Activated CD4-positive, CD25-positive, alpha-beta regulatory T cell treated with anti-CD3 and anti-CD28 coated beads, Interleukin-2, amount 50 U/mL, for 24 hours (primary cell): ENCODE data around the gene C20orf202.

ENCODE experiments used
- ATAC-seq, 2 donors: fragments of 150-1000 bp; cut with Tn5 transposase; one replicate each; pipeline ENCODE4 v1.10.0; 2021; ENCODE audit warnings: mild to moderate bottlenecking in 1 of 2, moderate library complexity in 1 of 2

C20orf202 gene

DNA sequence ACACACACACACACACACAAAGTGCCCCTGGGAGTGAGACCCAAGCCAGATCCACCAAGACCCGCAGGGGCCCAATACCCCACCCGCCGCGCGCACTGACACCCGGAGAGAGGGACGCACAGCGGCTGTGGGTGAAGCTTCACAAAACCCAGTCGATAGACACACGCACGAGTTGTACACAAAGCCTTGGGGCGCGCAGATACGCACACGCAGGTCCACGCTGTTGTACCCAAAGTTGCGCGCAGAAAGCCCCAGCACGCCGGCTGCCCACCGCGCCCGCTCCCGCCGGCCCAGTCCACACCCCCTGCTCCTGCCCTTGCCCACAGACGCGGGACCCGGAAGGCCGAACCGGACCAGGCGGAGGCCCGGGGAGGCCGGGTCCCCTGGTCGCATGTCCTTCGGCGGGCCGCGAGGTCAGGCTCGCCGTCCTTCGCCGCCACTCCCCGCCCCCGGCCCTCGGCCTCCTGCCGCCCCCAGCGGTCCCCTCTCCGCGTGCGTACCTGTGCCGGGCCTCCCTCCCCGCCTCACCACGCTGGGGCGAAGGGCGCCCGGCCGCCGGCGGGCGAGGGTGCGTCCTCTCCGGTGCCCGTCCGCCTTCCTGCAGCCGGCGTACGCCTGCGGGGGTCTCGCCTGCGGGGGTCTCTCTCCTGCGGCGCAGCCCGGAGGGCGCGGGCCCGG is 18.5 kb upstream of the C20orf202 start, which contains the start of gene TMEM74B:
TMEM74B (minus strand) TSS at position 344 of the 678 bp plus-strand sequence. CDS start 1,180 bp downstream, outside the sequence.
- ATAC-seq, result no peak

DNA sequence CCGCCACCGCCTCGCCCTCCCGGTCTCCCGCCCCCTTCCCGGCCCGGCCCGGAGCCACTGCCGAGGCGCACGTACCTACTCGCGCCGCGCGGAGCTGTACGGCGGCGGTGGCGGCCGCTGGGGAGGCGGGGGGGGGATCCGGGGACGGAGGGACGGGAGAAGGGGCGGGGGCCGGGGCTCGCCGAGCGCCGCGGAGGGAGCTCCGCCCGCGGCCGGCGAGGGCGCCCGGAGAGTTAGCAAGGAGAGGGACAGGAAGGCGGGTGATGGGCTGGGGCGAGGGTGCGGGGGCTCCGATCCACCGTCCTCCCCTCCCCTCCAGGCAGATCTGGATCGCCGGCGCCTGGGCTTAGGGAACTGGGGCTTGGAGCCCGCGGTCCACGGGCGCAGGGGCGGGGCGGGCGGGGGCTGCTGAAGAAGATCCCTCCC is 17.9 kb upstream of the C20orf202 start:
- no peak for ATAC-seq

DNA sequence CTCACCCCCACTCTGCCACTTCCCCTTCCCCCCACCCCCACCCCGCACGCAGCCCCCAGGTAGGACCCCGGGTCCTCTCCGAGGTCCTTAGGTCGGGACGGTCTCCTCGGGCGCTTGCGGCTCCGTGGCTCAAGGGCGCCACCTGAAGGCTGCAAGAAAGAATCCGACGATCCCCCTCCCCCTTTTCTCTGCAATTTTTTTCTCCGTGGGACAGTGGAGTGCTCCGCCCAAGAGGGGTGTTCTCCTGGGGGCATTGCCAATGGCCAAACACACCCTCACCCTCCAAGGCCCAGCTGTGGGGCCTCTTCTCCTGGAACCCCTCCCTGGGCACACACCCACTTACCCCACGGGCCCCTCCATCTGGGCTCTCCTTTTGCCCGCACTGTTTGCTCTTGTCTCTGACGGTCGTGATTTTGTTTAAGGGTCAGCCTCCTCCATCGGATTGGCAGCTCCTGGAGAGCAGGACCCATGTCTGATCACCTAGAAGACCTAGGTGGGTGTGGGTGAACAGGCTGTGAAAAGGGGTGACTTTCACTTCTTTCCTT is 17.4 kb upstream of the C20orf202 start:
- peak; percentile 33 to 42 for ATAC-seq

DNA sequence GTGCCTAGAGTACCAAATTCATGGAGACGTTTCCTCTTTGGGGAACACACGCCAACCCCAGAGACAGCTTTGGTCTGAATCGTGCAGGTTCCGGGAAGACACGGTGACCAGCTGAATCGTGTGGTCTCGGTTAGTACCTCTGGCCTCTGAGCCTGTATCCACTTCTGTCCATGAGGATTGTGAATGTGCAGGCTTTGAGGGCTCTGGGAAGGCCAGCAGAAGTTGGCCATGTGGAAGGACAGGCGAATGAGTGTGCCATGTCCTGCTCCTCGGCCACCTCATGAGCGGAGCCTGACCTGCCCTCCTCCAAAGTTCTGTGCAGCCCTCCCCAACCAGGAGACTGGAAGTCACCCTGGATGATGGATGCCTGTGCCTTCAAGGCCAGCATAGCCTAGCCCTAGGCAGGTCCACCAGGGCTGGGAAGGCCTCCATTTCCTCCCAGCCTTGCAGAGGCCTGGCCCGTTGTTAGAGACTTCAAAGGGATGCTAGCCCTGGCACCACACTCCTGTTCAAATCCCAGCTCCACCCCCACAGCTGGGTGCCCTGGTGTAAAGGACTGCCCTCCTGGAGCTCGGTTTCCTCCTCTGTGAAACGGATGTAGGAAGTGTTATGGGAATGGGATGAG is 16.8 kb upstream of the C20orf202 start:
- ATAC-seq, result no peak

DNA sequence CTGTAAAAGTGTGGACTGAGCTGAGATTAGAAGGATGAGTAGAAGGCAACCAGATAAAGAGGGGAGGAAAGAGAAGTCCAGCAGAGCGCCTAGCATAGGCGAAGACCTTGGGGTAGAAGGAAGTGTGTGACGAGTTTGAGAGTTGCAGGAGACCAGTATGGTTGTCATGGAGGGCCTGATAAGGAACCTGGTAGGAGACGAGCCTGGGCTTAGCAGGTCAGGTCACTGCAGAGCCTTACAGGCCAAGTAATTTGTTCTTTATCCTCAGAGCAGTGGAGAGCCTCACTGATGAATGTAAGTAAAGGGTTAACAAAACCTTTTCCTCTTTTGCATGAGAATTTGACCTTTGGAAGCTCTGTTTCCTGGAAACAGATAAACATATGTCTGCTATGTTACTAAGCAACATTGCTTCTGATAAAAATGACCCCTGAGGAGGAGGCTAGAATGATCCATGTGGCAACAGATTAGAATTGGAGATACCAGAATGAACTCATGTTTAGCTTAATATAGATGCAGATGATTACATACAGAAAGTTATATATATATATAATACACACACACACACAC is 15.6 kb upstream of the C20orf202 start:
- ATAC-seq, result no peak

DNA sequence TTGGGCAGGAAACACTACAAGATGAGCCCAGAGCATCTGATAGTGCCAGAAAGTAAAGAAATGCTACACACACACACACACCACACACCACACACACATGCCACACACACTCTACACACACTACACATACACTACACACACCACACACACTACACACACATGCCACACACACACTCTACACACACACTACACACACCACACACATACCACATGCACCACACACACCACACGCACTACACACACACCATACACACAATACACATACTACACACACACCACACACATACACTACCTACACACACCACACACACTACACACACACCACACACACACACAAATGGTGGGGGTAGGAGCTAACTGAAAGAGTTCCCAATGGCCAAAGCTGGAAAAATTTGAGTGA is 14.9 kb upstream of the C20orf202 start:
- no peak for ATAC-seq

DNA sequence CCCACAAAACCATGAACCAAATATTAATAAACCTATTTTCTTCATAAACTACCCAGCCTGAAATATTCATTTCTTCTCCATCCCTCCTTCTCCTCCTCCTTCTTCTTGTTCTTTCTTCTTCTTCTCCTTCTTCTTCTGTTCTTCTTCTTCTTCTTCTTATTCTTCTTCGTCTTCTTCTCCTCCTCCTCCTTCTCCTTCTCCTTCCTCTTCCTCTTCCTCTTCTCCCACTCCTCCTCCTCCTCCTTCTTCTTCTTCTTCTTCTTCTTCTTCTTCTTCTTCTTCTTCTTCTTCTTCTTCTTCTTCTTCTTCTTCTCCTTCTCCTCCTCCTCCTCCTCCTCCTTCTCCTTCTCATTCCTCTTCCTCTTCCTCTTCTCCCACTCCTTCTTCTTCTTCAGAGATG is 13.4 kb upstream of the C20orf202 start:
- no peak for ATAC-seq

DNA sequence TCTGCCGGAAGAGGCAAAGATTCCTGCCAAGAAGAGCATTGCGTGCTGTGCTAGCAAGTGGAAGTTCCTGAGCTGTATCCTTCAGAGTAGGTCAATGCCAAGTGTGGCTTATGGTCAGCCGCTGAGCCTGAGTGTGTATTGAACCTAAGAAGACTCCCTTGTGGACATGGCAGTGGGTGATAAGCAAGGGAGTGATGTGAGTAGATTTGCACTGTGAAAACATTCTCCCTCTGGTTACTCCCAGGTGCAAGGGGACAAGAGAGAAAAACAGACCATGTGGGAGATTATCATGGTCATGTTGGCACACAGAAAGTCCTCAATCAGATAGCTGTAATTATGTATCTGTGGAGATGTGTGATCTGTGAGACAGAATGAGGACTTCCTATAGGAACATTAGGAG is 12.4 kb upstream of the C20orf202 start:
- no peak for ATAC-seq

DNA sequence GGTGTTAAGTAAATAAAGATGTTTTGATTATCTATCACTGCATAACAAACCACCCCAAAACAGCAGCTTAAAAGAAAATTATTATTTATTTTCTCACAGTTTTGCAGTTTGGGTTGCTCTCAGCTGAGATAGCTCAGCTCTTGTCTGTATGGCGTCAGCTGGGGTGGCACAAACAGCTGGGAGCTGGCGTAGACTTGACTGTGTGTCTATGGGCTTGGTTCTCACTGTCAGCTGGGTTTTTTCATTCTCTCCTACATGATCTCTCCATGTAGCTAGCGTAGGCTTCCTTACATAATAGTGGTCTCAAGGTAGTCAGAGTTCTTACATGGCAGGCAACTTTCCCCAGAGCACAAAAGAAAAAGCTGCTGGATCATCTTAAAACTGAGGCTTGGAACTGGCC is 12.0 kb upstream of the C20orf202 start:
- no peak for ATAC-seq

DNA sequence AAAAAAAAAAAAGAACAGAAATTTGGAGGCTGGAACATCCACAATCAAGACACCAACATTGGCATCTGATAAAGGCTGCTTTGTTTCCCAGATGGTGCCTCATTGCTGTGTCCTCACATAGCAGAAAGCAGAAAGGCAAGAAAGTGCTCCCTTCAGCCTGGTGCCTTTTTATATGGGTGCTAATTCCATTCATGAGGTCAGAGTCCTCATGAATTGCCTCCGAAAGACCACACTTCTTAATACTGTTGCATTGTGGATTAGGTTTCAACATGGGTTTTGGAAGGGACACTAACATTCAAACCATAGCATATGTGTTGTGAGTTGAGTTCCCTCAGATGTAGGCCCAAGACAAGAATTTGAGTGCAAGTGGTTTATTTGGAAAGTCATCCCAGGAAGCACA is 8.0 kb upstream of the C20orf202 start:
- no peak for ATAC-seq

DNA sequence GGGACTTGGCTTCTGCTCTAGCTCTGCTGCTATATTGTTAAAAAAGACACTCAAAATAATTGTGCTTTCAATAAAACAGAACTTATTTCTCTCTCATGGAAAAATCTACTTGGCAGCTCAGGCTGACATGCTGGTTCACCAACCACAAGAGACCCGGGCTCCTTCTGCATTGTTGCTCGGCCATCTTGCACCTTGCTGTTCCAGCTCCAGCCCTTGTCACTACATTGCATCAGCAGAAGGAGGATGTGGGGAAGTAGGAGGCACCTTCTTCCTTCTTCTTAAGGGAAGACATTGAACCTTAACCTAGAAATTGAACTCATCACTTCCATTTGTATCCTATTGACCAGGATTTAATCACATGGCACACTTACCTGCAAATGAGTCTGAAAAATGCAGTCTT is 6.6 kb upstream of the C20orf202 start:
- ATAC-seq, result no peak

DNA sequence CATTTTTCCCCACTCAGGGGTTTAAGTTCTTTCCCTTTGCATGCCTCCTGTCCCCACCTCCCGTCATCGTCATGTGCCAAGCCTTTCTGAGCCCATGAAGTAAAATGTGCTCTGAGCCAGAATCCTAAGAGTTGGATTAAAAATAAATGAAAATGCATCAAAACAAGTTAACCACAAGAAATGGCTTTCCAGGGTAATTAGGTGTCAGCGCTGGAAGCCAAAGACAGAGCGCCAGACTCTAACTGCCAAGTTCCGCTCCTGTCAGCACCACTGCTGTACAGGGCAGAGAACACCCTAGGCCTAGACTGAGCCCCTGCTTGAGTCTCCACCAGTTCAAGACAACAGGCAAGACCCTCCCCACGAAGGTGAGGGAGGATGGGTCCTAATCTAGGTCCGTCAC is 5.5 kb upstream of the C20orf202 start:
- no peak for ATAC-seq

DNA sequence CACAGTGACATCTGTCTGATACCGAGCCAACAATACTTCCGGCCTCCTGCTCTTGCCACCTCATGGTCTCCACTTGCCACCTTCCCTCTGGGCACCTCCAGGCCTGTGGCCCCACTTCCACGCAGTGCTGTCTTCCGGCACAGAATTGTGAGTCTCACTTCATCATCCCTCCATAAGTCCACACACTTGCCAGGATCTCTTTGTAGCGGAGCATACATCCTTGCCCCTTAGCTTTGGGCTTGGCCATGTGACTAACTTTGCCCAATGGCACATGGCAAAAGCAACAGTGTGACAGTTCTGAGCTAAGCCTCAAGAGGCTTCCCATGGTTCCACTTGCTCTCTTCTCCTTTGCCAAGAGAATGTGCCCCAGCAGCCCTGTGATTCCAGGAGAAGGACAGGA is 4.5 kb upstream of the C20orf202 start:
- ATAC-seq, result no peak

DNA sequence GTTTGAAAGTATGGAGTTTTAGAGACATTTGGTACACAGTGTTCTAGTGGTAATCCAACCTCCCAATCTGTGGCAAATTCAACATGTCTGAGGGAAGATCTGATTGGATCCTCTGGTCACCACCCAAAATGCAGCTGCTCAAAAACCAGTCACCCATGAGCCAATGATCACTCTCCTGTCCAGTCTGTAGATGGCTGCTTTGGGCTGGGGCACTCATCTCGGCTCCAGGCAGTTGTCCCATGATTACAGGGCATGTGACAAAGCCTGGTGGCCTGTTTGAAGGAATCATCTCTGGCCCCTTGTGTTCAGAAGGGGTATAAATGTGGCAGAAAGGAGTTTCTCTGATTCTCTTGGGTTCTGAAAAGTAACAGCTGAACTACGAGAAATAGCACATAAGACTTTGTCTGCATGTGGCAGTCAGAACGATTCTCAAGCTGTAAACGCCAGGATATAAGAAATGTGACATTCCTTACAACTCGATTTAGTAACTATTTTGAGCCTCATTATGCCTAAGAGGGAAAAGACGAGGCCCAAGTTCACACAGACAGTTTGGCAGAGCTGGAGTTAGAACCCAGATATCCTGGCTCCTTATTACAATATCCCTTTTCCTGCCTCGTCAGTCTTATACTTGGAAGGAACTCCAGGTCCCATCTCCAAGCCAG is 3.9 kb upstream of the C20orf202 start:
- ATAC-seq, result no peak

DNA sequence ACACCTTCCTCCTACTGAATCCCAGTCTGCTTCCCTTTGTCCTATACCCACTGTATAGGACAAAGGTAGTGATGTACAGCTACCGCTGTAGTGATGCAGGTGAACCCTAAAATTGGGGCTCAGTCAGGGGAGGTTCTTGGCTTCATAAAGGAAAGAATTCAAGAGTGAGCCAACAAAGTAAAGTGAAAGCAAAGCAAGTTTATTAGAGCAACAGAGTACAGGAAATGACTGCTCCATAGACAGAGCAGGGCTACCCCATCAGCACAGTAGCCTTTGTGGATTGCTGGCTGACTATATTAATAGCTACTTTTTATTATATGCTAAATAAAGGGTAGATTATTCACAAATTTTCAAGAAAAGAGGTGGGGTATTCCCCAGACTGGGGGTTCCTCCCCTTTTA is 3.3 kb upstream of the C20orf202 start:
- no peak for ATAC-seq

DNA sequence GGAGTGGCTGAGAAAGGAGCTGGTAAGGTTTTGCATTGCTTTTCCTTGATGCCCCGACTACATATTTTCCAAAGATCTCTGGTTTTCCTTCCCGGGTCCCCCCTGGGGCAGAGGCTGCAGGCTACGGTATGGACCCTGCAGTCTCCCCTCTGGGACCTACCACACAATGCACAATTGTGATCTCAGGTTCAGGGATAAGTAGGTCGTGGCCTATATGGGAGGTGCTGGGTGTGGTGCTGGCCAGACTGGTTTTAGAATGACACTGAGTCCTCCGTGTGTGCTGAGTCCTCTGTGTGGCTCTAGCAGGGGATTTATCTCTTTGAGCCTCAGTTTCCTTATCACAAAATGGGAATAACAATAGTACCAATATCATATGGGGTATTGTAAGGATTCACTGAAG is 376 bp downstream of the C20orf202 start:
- ATAC-seq, result no peak

DNA sequence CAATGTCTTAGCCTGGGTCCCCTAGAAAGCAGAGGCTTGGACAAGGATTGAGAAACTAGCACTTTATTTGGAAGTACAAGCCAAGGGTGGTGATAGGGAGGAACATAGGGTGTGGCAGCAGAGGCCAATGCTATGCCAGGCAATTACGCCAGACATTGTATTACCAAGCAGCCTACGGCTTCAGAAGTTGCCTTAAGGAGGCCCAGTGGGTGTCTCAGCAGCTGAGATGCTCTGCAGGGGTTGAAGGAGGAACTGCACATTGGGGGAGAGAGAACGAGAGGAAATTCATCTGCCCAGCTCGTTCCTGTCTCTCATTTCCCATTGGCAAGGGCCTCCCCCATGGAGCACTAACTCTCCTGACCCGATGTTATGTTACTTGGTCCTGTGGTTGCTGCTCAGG is 859 bp downstream of the C20orf202 start:
- ATAC-seq, result no peak

DNA sequence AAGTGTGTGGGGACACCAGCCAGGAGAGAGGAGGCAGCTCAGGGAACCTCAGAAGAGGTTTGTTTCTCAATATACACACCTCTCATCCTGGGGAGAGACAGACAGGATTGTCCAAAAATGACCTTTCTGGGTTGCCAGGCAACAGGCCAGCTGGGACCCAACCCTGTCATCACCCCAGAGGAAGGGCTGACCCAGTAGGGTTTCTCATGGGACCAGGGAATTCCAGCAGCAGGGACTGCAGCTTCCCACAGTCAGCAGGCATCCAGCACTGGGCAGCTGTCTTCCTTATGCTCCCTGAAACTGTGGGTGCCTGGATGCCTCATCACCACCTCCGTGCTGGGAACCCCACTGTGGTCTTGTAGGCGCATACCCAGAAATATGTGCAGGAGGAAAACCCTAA is 1.3 kb downstream of the C20orf202 start:
- ATAC-seq, result no peak

DNA sequence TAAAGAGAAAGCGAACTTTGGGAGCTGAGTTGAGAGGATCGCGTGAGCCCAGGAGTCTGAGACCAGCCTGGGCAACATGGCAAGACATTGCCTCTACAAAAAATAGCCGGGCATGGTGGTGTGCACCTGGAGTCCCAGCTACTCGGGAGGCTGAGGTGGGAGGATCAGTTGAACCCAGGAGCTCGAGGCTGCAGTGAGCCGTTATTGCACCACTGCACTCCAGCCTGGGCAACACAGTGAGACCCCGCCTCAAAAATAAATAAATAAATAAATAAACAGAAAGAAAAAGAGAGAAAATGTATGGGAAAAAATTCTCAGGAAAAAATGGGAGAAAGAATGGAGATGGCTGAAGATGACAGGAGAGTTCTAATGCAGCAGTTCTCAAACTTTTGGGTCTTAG is 2.5 kb downstream of the C20orf202 start:
- ATAC-seq, result no peak

DNA sequence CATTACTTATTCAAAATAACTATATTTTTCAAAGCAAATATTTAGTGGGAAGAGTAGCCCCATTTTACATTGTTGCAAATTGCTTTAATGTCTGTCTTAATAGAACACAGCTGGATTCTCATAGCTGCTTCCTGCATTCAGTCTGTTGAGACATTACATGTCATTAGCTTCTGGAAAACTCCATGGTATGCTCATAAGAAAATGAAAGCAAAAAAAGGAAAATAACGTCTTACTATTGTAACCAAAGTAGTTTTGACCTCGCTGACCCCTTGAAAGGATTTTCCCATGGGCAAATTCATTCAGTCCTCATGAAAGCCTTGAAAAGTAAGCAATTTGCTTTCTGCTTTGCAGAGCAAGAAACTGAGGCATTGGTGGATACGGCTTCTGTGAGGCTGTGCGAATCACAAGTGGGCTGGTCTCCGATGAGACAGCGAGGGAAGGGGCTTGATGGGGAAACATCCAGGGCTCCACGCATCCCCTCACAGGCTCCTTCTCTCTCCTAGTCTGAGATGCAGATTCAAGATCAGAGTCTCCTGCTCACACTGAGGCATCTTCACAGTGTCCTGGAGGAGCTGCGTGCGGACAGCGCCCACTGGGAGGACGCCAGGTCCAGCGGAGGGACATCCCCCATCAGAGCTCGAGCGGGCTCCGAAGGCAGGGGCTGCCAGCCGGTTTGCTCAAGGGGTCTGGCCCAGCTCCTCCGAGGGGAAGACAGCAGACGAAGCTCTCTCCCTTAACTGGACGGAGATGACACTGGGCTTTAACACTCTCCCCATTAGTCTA is 3.3 kb downstream of the C20orf202 start:
- no peak for ATAC-seq

DNA sequence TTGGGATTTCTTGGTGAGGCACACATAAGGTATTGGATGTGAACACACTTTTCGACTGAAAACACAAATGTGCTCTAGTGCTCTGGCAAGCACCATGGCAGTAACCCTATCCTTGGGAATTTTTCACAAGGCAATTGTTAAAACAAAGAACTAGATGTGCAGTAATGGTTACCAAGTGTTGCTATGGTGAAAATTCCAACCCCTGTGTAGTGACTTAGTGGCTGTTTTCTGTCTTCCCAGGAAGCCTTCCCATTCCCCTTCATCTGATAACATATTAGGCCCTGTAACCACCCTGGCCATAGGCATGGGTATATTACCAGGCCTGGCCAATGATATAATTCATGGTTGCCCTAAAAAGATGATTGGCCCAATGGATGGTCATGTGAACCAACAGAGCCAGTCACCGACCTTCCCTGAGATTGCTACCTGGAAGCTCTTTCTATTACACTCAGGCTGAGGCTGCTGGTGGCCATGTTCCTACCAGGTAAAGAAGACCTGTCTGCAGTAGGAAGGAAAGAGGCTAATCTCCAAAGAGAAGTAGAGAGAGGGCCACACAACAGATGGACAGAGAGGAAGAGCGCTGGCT is 4.1 kb downstream of the C20orf202 start:
- ATAC-seq, result no peak
